ENCODE measurements around the gene ASTL.

Gene ASTL

GRCh38 chr2:96123936-96124335 is 14.4 kb downstream of the ASTL start:
- Histone ChIP-seq H3K23ac (ENCODE audit: low read length in 2 of 2) (no peak overlapping the region), H3K4ac (ENCODE audit: low read depth in 1 of 2, low read length in 2 of 2) (no peak overlapping the region), H3K18ac (ENCODE audit: low read depth in 1 of 2, low read length in 2 of 2) (no peak overlapping the region), H3K4me2 (ENCODE audit: low read length, poor library complexity, severe bottlenecking) (no peak overlapping the region), H2BK120ac (ENCODE audit: low read depth, low read length) (no peak overlapping the region), H3K36me3 (ENCODE audit: control insufficient read depth in 1 of 2, insufficient read depth in 2 of 2, low read depth in 1 of 2, low read length in 2 of 2) (no peaks in the 10 kb centered on the region), H2BK5ac (ENCODE audit: low read depth, low read length, poor library complexity, severe bottlenecking) (no peak overlapping the region), H3K27ac (ENCODE audit: low read length, poor library complexity, severe bottlenecking) (no peak overlapping the region), H2AK5ac (ENCODE audit: low read length, severe bottlenecking) (no peak overlapping the region), H3K27me3 (ENCODE audit: control insufficient read depth in 1 of 2, insufficient read depth in 1 of 2, low read length in 2 of 2) (peaks cover 67 to 89% of the 10 kb centered on the region in 2 experiments), H3K4me3 (ENCODE audit: insufficient read depth in 1 of 2, low read depth in 1 of 2, low read length in 2 of 2) (no peak overlapping the region), H3K9ac (ENCODE audit: low read length) (no peak overlapping the region), H3K9me3 (ENCODE audit: control insufficient read depth, low read length) (no peaks in the 10 kb centered on the region), H3K79me1 (replicated peaks; ENCODE audit: low read length, poor library complexity, severe bottlenecking) (no peaks in the 10 kb centered on the region), H2BK15ac (ENCODE audit: low read depth, poor library complexity, severe bottlenecking) (no peak overlapping the region), H4K8ac (ENCODE audit: low read length) (no peak overlapping the region), H4K91ac (ENCODE audit: low read length) (no peak overlapping the region), H3K14ac (ENCODE audit: low read length in 2 of 2) (no peak overlapping the region), H2AFZ (ENCODE audit: low read depth, low read length) (no peak overlapping the region), H3K4me1 (ENCODE audit: control insufficient read depth, insufficient read depth, low read depth, low read length) (no peaks in the 10 kb centered on the region), H2BK12ac (ENCODE audit: low read length in 2 of 2) (no peak overlapping the region)
- 91% methylated on average over 11 of the region's 11 CpGs for WGBS
- DNase-seq: no peak

GRCh38 chr2:96123290-96123689 is 15.0 kb downstream of the ASTL start:
- 100% methylated on average over 1 of the region's 1 CpG for WGBS

GRCh38 chr2:96122391-96122790 is 15.9 kb downstream of the ASTL start:
- H3K4me2 ChIP-seq (ENCODE audit: low read length, poor library complexity, severe bottlenecking): no peak overlapping the region
- H2AK5ac ChIP-seq (ENCODE audit: low read length, severe bottlenecking): no peak overlapping the region
- no peaks in the 10 kb centered on the region for H3K79me1 ChIP-seq (replicated peaks; ENCODE audit: low read length, poor library complexity, severe bottlenecking)
- H3K4ac ChIP-seq (ENCODE audit: low read depth in 1 of 2, low read length in 2 of 2): no peak overlapping the region
- no peak overlapping the region for H2AFZ ChIP-seq (ENCODE audit: low read depth, low read length)
- no peak overlapping the region for H3K27ac ChIP-seq (ENCODE audit: low read length, poor library complexity, severe bottlenecking)
- H4K91ac ChIP-seq (ENCODE audit: low read length): no peak overlapping the region
- 77% methylated on average over 4 of the region's 5 CpGs for WGBS
- H3K4me3 ChIP-seq (ENCODE audit: insufficient read depth in 1 of 2, low read depth in 1 of 2, low read length in 2 of 2): no peak overlapping the region
- DNase-seq: no peak
- no peaks in the 10 kb centered on the region for H3K9me3 ChIP-seq (ENCODE audit: control insufficient read depth, low read length)
- H3K4me1 ChIP-seq (ENCODE audit: control insufficient read depth, insufficient read depth, low read depth, low read length): peaks cover under 1% of the 10 kb centered on the region
- no peak overlapping the region for H2BK15ac ChIP-seq (ENCODE audit: low read depth, poor library complexity, severe bottlenecking)
- H3K14ac ChIP-seq (ENCODE audit: low read length in 2 of 2): no peak overlapping the region
- no peak overlapping the region for H2BK5ac ChIP-seq (ENCODE audit: low read depth, low read length, poor library complexity, severe bottlenecking)
- H3K18ac ChIP-seq (ENCODE audit: low read depth in 1 of 2, low read length in 2 of 2): no peak overlapping the region
- H2BK12ac ChIP-seq (ENCODE audit: low read length in 2 of 2): no peak overlapping the region
- no peak overlapping the region for H3K23ac ChIP-seq (ENCODE audit: low read length in 2 of 2)
- H3K27me3 ChIP-seq (ENCODE audit: control insufficient read depth in 1 of 2, insufficient read depth in 1 of 2, low read length in 2 of 2): peaks cover 83 to 96% of the 10 kb centered on the region in 2 experiments
- H2BK120ac ChIP-seq (ENCODE audit: low read depth, low read length): no peak overlapping the region
- no peak overlapping the region for H4K8ac ChIP-seq (ENCODE audit: low read length)
- no peaks in the 10 kb centered on the region for H3K36me3 ChIP-seq (ENCODE audit: control insufficient read depth in 1 of 2, insufficient read depth in 2 of 2, low read depth in 1 of 2, low read length in 2 of 2)
- no peak overlapping the region for H3K9ac ChIP-seq (ENCODE audit: low read length)

More at GRCh38 chr2:96123290-96123689, 15.0 kb downstream of the ASTL start:
- no peak overlapping the region for H4K8ac ChIP-seq (ENCODE audit: low read length)
- H3K36me3 ChIP-seq (ENCODE audit: control insufficient read depth in 1 of 2, insufficient read depth in 2 of 2, low read depth in 1 of 2, low read length in 2 of 2): no peaks in the 10 kb centered on the region
- no peak overlapping the region for H3K9ac ChIP-seq (ENCODE audit: low read length)
- no peak overlapping the region for H3K27ac ChIP-seq (ENCODE audit: low read length, poor library complexity, severe bottlenecking)
- H3K4me2 ChIP-seq (ENCODE audit: low read length, poor library complexity, severe bottlenecking): no peak overlapping the region
- H3K23ac ChIP-seq (ENCODE audit: low read length in 2 of 2): no peak overlapping the region
- no peaks in the 10 kb centered on the region for H3K79me1 ChIP-seq (replicated peaks; ENCODE audit: low read length, poor library complexity, severe bottlenecking)
- H4K91ac ChIP-seq (ENCODE audit: low read length): no peak overlapping the region
- no peak overlapping the region for H2BK12ac ChIP-seq (ENCODE audit: low read length in 2 of 2)
- no peak overlapping the region for H3K4me3 ChIP-seq (ENCODE audit: insufficient read depth in 1 of 2, low read depth in 1 of 2, low read length in 2 of 2)
- H3K4ac ChIP-seq (ENCODE audit: low read depth in 1 of 2, low read length in 2 of 2): no peak overlapping the region
- H3K27me3 ChIP-seq (ENCODE audit: control insufficient read depth in 1 of 2, insufficient read depth in 1 of 2, low read length in 2 of 2): peaks cover 74 to 91% of the 10 kb centered on the region in 2 experiments
- H2AFZ ChIP-seq (ENCODE audit: low read depth, low read length): no peak overlapping the region
- no peaks in the 10 kb centered on the region for H3K4me1 ChIP-seq (ENCODE audit: control insufficient read depth, insufficient read depth, low read depth, low read length)
- H2AK5ac ChIP-seq (ENCODE audit: low read length, severe bottlenecking): no peak overlapping the region
- H3K9me3 ChIP-seq (ENCODE audit: control insufficient read depth, low read length): no peaks in the 10 kb centered on the region
- H2BK15ac ChIP-seq (ENCODE audit: low read depth, poor library complexity, severe bottlenecking): no peak overlapping the region
- H2BK120ac ChIP-seq (ENCODE audit: low read depth, low read length): no peak overlapping the region
- no peak for DNase-seq
- no peak overlapping the region for H3K18ac ChIP-seq (ENCODE audit: low read depth in 1 of 2, low read length in 2 of 2)
- H3K14ac ChIP-seq (ENCODE audit: low read length in 2 of 2): no peak overlapping the region
- no peak overlapping the region for H2BK5ac ChIP-seq (ENCODE audit: low read depth, low read length, poor library complexity, severe bottlenecking)

GRCh38 chr2:96121414-96121813 is 16.9 kb downstream of the ASTL start:
- Histone ChIP-seq H3K4me1 (ENCODE audit: control insufficient read depth, insufficient read depth, low read depth, low read length) (peaks cover 8% of the 10 kb centered on the region), H2BK5ac (ENCODE audit: low read depth, low read length, poor library complexity, severe bottlenecking) (no peak overlapping the region), H2BK120ac (ENCODE audit: low read depth, low read length) (no peak overlapping the region), H2BK15ac (ENCODE audit: low read depth, poor library complexity, severe bottlenecking) (no peak overlapping the region), H4K8ac (ENCODE audit: low read length) (no peak overlapping the region), H3K14ac (ENCODE audit: low read length in 2 of 2) (no peak overlapping the region), H3K18ac (ENCODE audit: low read depth in 1 of 2, low read length in 2 of 2) (no peak overlapping the region), H3K4ac (ENCODE audit: low read depth in 1 of 2, low read length in 2 of 2) (no peak overlapping the region), H3K27me3 (ENCODE audit: control insufficient read depth in 1 of 2, insufficient read depth in 1 of 2, low read length in 2 of 2) (peaks cover 87 to 92% of the 10 kb centered on the region in 2 experiments), H3K27ac (ENCODE audit: low read length, poor library complexity, severe bottlenecking) (no peak overlapping the region), H2AFZ (ENCODE audit: low read depth, low read length) (no peak overlapping the region), H3K36me3 (ENCODE audit: control insufficient read depth in 1 of 2, insufficient read depth in 2 of 2, low read depth in 1 of 2, low read length in 2 of 2) (no peaks in the 10 kb centered on the region), H2AK5ac (ENCODE audit: low read length, severe bottlenecking) (no peak overlapping the region), H3K79me1 (replicated peaks; ENCODE audit: low read length, poor library complexity, severe bottlenecking) (no peaks in the 10 kb centered on the region), H4K91ac (ENCODE audit: low read length) (no peak overlapping the region), H3K9me3 (ENCODE audit: control insufficient read depth, low read length) (no peaks in the 10 kb centered on the region), H3K4me2 (ENCODE audit: low read length, poor library complexity, severe bottlenecking) (no peak overlapping the region), H3K9ac (ENCODE audit: low read length) (no peak overlapping the region), H3K23ac (ENCODE audit: low read length in 2 of 2) (no peak overlapping the region), H2BK12ac (ENCODE audit: low read length in 2 of 2) (no peak overlapping the region), H3K4me3 (ENCODE audit: insufficient read depth in 1 of 2, low read depth in 1 of 2, low read length in 2 of 2) (no peak overlapping the region)
- WGBS: 93% methylated on average over 4 of the region's 4 CpGs
- DNase-seq: no peak

Data from mesenchymal stem cell (in vitro differentiated cells and primary cell).